GM23338 (cell line): ENCODE measurements around the gene SHANK1.

Experiments
- CREB1 ChIP-seq: fragments of 250-450 bp; sonication (Bioruptor Pico); IDR thresholded peaks from 2 replicates; pipeline ENCODE4 v1.5.0; 2020; ENCODE audit warnings: low read depth, mild to moderate bottlenecking, moderate library complexity
- EZH2 ChIP-seq: fragments of 200-600 bp; sonication (generic); IDR thresholded peaks from one replicate; pipeline ENCODE4 v1.8.0; 2017; ENCODE audit warnings: antibody characterized with exemption, mild to moderate bottlenecking, low read depth; ENCODE audit not compliant: unreplicated experiment
- EZH2phosphoT487 ChIP-seq: fragments of 200-600 bp; sonication (generic); IDR thresholded peaks from one replicate; pipeline ENCODE4 v1.8.1; 2018; ENCODE audit warnings: antibody characterized with exemption; ENCODE audit not compliant: unreplicated experiment
- POLR2AphosphoS5 ChIP-seq: IDR thresholded peaks from 2 replicates; pipeline ENCODE4 v1.6.1; 2016; ENCODE audit warnings: antibody characterized with exemption, low read depth
- ZNF114 ChIP-seq: fragments of 250-450 bp; sonication (Bioruptor Pico); IDR thresholded peaks from 2 replicates; pipeline ENCODE4 v1.5.0; 2020; ENCODE audit warnings: mild to moderate bottlenecking, moderate library complexity
- TF ChIP-seq, protein P1 (sequence below), 2 experiments: fragments of 200-600 bp in 1 of 2; sonication (generic) in 1 of 2; conservative IDR thresholded peaks; 2 replicates each; pipeline versions ENCODE4 v1.5.1 to v1.6.1; 2016 to 2017; ENCODE audit warnings: antibody characterized with exemption in 2 of 2, low read depth in 2 of 2, mild to moderate bottlenecking in 2 of 2, moderate library complexity in 1 of 2
- TF ChIP-seq, protein P2 (sequence below): IDR thresholded peaks from one replicate; pipeline ENCODE4 v1.6.1; 2018; ENCODE audit warnings: antibody characterized with exemption; ENCODE audit not compliant: unreplicated experiment
- TF ChIP-seq, protein P3 (sequence below): IDR thresholded peaks from 2 replicates; pipeline ENCODE4 v1.6.1; 2016; ENCODE audit warnings: antibody characterized with exemption

GRCh38 chr19:50632151-50632835 lies 87.3 kb downstream of the SHANK1 start:
- TF ChIP-seq, protein P1, sequence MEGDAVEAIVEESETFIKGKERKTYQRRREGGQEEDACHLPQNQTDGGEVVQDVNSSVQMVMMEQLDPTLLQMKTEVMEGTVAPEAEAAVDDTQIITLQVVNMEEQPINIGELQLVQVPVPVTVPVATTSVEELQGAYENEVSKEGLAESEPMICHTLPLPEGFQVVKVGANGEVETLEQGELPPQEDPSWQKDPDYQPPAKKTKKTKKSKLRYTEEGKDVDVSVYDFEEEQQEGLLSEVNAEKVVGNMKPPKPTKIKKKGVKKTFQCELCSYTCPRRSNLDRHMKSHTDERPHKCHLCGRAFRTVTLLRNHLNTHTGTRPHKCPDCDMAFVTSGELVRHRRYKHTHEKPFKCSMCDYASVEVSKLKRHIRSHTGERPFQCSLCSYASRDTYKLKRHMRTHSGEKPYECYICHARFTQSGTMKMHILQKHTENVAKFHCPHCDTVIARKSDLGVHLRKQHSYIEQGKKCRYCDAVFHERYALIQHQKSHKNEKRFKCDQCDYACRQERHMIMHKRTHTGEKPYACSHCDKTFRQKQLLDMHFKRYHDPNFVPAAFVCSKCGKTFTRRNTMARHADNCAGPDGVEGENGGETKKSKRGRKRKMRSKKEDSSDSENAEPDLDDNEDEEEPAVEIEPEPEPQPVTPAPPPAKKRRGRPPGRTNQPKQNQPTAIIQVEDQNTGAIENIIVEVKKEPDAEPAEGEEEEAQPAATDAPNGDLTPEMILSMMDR (conservative IDR thresholded peaks at IDR 0.05; ENCODE audit: low read depth in 2 of 2), result peak; percentile 49 to 56
- no peak for TF ChIP-seq ZNF114 (CRISPR knock-in tag)
- no peak for TF ChIP-seq EZH2
- TF ChIP-seq, protein P2, sequence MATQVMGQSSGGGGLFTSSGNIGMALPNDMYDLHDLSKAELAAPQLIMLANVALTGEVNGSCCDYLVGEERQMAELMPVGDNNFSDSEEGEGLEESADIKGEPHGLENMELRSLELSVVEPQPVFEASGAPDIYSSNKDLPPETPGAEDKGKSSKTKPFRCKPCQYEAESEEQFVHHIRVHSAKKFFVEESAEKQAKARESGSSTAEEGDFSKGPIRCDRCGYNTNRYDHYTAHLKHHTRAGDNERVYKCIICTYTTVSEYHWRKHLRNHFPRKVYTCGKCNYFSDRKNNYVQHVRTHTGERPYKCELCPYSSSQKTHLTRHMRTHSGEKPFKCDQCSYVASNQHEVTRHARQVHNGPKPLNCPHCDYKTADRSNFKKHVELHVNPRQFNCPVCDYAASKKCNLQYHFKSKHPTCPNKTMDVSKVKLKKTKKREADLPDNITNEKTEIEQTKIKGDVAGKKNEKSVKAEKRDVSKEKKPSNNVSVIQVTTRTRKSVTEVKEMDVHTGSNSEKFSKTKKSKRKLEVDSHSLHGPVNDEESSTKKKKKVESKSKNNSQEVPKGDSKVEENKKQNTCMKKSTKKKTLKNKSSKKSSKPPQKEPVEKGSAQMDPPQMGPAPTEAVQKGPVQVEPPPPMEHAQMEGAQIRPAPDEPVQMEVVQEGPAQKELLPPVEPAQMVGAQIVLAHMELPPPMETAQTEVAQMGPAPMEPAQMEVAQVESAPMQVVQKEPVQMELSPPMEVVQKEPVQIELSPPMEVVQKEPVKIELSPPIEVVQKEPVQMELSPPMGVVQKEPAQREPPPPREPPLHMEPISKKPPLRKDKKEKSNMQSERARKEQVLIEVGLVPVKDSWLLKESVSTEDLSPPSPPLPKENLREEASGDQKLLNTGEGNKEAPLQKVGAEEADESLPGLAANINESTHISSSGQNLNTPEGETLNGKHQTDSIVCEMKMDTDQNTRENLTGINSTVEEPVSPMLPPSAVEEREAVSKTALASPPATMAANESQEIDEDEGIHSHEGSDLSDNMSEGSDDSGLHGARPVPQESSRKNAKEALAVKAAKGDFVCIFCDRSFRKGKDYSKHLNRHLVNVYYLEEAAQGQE, result no peak
- TF ChIP-seq CREB1, result no peak
- TF ChIP-seq, protein P3, sequence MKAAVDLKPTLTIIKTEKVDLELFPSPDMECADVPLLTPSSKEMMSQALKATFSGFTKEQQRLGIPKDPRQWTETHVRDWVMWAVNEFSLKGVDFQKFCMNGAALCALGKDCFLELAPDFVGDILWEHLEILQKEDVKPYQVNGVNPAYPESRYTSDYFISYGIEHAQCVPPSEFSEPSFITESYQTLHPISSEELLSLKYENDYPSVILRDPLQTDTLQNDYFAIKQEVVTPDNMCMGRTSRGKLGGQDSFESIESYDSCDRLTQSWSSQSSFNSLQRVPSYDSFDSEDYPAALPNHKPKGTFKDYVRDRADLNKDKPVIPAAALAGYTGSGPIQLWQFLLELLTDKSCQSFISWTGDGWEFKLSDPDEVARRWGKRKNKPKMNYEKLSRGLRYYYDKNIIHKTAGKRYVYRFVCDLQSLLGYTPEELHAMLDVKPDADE, result no peak
- TF ChIP-seq POLR2AphosphoS5, result no peak
- TF ChIP-seq EZH2phosphoT487, result no peak
